Vagina (tissue), 2 donors: Measurements from ENCODE around the gene MAPK8IP1.

Source experiments
- POLR2A ChIP-seq, 2 donors: fragments of 450-650 bp; IDR thresholded peaks; one replicate each; pipeline ENCODE4 v1.6.1; 2017; ENCODE audit warnings: antibody characterized with exemption in 2 of 2, mild to moderate bottlenecking in 2 of 2, moderate library complexity in 2 of 2
- POLR2AphosphoS5 ChIP-seq, 2 donors: sonication (generic); formaldehyde crosslinking; IDR thresholded peaks; one replicate each; pipeline ENCODE4 v1.9.0; 2017; ENCODE audit warnings: antibody characterized with exemption in 2 of 2, mild to moderate bottlenecking in 2 of 2, low read depth in 1 of 2; ENCODE audit not compliant: insufficient read depth in 1 of 2

- TF ChIP-seq POLR2AphosphoS5 (IDR thresholded peaks at IDR 0.05; ENCODE audit: insufficient read depth in 1 of 2, low read depth in 1 of 2) (no peak), POLR2A (IDR thresholded peaks at IDR 0.05) (no peak)
These were observed 3.6 kb upstream of the MAPK8IP1 start for GRCh38 chr11:45881708-45882368.
